ENCODE measurements around the gene CACNA1A.
"Not testable (repeated sequence)": the region's sequence is repeated elsewhere in the genome, so short reads cannot be mapped to it uniquely, and the experiment has no call there.

The CACNA1A gene

DNA sequence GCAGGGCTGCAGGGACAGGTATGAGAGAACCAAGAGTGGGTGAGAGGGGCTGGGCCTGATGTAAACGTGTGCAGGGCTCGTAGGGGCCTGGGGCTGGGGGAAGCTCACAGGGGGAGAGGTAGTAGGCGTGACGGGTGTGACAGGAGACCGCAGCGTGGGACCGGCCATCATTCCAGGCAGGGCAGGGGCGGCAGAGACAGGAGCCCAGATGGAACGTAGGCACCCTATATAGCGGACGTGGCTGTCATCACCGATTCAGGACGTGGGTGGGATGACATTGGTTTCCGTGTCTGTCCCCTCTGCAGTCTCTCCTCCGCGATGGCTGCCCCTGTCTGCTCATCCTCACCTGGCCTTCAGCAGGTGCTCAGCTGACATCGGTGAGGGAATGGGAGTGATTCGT lies 307.6 kb downstream of the CACNA1A start:
- DNase-seq (ENCODE audit: low read depth) = no peak

DNA sequence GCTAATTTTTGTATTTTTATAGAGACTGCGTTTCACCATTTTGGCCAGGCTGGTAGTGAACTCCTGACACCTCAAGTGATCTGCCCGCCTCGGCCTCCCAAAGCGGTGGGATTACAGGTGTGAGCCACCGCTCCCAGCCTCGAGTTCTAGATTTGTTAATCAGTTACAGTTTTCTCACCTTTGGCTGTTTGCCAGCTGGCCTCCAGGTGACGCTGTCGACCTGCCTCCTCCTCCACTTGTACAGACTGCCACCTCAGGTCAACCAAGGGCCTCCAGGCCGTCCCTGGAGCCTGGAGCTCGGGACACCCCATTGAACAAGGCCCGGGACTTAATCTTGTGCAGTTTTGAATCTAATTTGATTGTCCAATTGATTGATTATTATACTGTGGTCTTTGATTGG lies 310.6 kb downstream of the CACNA1A start:
- DNase-seq (ENCODE audit: low read depth) = peak; percentile 31

GRCh38 chr19:13190781-13191540 lies 315.3 kb downstream of the CACNA1A start:
- DNase-seq (ENCODE audit: low read depth) = no peak

- DNase-seq (ENCODE audit: low read depth) = no peak
Measured at GRCh38 chr19:13189600-13189999, 316.7 kb downstream of the CACNA1A start.

DNA sequence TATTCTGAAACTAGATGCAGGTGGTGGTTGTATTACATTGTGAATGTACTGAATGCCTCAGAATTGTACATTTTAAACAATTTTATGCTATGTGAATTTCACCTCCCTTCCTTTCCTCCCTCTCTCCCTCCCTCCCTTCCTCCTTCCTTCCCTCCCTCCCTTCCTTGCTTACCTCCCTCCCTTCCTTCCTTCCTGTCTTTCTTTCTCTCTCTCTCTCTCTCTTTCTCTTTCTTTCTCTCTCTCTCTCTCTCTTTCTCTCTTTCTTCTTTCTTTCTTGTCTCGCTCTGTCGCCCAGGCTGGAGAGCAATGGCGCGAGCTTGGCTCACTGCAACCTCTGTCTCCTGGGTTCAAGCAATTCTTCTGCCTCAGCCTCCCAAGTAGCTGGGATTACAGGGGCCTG lies 318.9 kb downstream of the CACNA1A start:
- no peak for DNase-seq (ENCODE audit: low read depth)

GRCh38 chr19:13186688-13187087 lies 319.6 kb downstream of the CACNA1A start:
- not testable (repeated sequence) for DNase-seq (ENCODE audit: low read depth)

DNA sequence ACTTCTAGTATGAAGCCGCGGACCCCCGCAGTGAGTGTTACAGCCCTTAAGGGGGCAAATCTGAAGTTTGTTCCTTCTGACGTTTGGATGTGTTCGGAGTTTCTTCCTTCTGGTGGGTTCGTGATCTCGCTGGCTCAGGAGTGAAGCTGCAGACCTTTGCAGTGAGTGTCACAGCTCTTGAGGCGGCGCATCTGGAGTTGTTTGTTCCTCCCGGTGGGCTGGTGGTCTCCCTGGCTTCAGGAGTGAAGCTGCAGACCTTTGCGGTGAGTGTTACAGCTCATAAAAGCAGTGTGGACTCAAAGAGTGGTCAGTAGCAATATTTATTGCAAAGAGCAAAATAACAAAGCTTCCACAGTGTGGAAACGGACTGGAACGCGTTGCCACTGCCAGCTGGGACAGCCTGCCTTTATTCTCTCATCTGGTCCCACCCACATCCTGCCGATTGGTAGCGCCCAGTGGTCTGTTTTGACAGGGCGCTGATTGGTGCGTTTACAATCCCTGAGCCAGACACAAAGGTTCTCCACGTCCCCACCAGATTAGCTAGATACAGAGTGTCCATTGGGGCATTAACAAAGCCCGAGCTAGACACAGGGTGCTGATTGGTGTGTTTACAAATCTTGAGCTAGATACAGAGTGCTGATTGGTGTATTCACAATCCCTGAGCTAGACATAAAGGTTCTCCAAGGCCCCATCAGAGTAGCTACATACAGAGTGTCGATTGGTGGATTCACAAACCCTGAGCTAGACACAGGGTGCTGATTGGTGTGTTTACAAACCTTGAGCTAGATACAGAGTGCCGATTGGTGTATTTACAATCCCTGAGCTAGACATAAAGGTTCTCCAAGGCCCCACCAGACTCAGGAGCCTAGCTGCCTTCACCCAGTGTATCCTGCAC lies 320.3 kb downstream of the CACNA1A start:
- DNase-seq (ENCODE audit: low read depth) = not testable (repeated sequence)

- DNase-seq (ENCODE audit: low read depth) = not testable (repeated sequence)
Measured at GRCh38 chr19:13184926-13185325, 321.4 kb downstream of the CACNA1A start.

- no peak for DNase-seq (ENCODE audit: low read depth)
Measured at GRCh38 chr19:13181747-13182388, 324.4 kb downstream of the CACNA1A start.

DNA sequence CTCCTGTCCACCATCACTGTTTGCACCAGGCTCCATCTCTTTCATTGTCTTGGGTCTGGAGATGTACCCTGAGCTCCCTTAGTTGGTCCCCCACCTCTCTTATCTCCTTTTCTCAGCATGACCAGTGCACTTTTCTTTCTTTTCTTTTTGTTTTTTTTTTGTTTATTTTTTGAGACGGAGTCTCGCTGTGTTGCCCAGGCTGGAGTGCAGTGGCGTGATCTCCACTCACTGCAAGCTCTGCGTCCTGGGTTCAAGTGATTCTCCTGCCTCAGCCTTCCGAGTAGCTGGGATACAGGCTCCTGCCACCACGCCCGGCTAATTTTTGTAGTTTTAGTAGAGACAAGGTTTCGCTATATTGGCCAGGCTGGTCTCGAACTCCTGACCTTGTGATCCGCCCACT lies 328.0 kb downstream of the CACNA1A start:
- DNase-seq (ENCODE audit: low read depth) = not testable (repeated sequence)

DNA sequence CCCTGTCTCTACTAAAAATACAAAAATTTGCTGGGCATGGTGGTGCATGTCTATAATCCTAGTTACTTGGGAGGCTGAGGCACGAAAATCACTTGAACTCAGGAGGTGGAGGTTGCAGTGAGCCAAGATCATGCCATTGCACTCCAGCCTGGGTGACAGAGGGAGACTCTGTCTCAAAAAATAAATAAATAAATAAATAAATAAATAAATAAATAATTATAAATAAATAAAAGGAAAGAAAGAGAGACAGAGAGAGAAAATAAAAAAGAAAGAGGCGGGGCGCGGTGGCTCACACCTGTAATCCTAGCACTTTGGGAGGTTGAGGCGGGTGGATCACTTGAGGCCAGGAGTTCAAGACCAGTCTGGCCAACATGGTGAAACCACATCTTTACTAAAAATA lies 328.7 kb downstream of the CACNA1A start:
- not testable (repeated sequence) for DNase-seq (ENCODE audit: low read depth)

- no peak for DNase-seq (ENCODE audit: low read depth)
Measured at GRCh38 chr19:13176345-13176744, 329.9 kb downstream of the CACNA1A start.

DNA sequence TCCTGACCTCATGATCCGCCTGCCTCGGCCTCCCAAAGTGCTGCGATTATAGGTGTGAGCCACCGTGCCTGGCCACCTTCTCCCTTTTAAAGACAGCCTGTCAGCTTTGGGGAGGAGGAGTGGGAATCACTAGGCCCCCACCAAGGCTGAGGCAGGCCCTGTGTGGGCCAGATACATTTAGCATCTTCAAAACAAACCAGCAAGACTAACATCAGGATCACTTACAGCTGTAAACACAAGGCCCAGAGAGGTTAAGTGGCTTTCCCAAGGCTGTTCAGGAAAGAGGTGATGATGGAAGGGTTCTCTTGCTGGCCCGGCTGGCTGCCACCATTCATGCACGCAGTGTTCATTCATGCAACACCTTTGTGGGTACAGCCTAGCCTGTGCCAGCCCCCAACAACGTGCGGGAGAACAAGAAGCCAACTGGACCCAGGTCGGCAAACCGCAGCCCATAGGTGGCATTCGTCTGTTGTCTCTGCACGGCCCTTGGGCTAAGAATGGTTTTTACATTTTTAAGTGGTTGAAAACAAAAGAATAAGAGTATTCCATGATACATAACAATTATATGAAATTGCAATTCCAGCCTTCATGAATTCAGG lies 333.0 kb downstream of the CACNA1A start:
- DNase-seq (ENCODE audit: low read depth) = no peak

- peak; percentile 77 for DNase-seq (ENCODE audit: low read depth)
Measured at GRCh38 chr19:13172346-13173138, 333.7 kb downstream of the CACNA1A start.

DNA sequence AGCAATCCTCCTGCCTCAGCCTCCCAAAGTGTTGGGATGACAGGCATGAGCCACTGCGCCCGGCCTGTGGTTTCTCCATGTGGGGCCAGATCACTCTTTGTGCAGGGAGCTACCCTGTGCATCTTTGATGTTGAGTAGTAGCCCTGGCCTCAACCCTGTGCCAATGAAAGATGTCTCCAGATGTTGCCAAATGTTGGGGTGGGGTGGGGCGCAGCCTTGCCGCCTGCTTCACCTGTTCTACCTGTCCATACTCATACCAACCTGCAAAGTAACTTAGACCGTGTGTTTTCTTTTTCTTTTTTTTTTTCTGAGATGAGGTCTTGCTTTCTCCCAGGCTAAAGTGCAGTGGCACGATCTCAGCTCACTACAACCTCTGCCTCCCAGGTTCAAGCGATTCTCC lies 335.1 kb downstream of the CACNA1A start:
- no peak for DNase-seq (ENCODE audit: low read depth)

- DNase-seq (ENCODE audit: low read depth) = no peak
Measured at GRCh38 chr19:13169769-13170168, 336.5 kb downstream of the CACNA1A start.

DNA sequence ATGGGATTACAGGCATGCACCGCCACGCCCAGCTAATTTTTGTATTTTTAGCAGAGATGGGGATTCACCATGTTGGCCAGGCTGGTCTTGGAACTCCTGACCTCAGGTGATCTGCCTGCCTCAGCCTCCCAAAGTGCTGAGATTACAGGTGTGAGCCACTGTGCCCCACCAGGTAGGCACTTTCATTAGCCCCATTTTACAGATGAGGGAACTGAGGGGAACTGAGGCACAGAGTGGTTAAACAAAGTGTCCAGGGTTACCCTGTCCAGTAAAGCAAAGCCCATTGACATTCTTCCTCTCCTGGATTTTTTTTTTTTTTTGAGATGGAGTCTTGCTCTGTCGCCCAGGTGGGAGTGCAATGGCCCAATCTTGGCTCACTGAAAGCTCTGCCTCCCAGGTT lies 340.1 kb downstream of the CACNA1A start:
- DNase-seq (ENCODE audit: low read depth) = not testable (repeated sequence)

- DNase-seq (ENCODE audit: low read depth) = no peak
Measured at GRCh38 chr19:13165162-13165997, 340.9 kb downstream of the CACNA1A start.

DNA sequence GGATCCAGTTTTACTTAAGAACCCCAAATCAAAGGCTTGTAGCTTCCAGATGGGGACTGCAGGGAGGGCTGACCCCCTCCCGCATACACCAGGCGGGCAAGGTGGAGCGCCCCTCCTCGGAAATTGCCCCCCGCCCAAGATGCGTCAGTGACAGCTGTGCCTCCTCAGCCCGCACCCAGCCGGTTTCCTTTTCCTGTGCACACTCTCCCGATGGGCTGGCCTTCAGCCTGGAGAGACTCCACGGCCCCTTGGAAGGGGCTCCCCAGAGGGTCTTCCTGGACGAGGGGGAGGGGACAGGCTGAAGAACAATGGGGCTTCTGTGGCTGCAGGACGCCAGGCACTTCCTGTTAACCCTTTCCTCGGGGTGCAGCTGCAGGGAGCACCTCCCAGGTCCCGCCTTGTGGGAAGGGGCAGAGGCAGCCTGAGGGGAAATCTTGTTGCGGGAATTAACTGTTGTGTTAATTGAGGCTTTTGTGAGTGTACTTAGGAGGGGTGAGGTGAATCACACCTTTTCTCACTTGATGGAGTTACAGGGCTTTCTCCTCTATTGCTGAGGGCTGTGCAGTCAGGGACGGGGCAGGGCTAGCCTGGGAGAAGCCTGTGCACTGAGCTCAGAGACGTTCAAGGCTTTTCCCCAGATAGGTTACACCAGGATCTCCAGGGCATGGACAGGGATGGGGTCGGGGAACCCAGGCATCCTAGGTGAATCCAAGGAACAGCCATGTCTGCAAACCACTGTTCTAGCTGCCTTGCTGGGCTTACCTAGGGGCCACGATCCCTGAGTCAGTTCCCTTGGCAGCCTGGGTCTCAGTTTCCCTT lies 341.7 kb downstream of the CACNA1A start:
- DNase-seq (ENCODE audit: low read depth) = no peak

Data from stimulated activated CD8-positive, alpha-beta memory T cell treated with anti-CD3 and anti-CD28 coated beads, Interleukin-15, amount 100 ng/mL, for 1 hour (primary cell).